ENCODE data around the gene DAB2IP.

DAB2IP gene

DNA sequence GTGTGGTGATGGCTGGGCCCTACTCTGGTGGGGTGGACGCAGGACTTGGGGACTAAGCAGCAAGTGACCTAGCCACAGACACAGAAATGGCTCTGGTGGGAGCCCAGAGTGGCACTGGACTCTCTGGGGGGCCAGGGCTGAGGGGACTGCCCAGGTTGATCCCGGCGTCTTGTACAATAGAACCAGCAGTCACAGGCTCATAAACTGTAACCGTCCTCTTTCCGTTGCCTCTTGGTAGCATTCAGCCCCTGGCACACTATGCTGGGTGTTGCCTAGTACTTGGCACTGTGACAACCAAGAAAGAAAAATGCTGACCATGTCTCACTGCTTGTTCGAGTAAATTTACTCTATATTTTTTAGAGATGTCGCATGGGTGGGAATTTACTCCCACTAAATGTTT, 80.5 kb downstream of the DAB2IP start:
- TF ChIP-seq, protein P1, sequence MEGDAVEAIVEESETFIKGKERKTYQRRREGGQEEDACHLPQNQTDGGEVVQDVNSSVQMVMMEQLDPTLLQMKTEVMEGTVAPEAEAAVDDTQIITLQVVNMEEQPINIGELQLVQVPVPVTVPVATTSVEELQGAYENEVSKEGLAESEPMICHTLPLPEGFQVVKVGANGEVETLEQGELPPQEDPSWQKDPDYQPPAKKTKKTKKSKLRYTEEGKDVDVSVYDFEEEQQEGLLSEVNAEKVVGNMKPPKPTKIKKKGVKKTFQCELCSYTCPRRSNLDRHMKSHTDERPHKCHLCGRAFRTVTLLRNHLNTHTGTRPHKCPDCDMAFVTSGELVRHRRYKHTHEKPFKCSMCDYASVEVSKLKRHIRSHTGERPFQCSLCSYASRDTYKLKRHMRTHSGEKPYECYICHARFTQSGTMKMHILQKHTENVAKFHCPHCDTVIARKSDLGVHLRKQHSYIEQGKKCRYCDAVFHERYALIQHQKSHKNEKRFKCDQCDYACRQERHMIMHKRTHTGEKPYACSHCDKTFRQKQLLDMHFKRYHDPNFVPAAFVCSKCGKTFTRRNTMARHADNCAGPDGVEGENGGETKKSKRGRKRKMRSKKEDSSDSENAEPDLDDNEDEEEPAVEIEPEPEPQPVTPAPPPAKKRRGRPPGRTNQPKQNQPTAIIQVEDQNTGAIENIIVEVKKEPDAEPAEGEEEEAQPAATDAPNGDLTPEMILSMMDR (IDR thresholded peaks at IDR 0.05; ENCODE audit: low read depth, low read length) = no peak

DNA sequence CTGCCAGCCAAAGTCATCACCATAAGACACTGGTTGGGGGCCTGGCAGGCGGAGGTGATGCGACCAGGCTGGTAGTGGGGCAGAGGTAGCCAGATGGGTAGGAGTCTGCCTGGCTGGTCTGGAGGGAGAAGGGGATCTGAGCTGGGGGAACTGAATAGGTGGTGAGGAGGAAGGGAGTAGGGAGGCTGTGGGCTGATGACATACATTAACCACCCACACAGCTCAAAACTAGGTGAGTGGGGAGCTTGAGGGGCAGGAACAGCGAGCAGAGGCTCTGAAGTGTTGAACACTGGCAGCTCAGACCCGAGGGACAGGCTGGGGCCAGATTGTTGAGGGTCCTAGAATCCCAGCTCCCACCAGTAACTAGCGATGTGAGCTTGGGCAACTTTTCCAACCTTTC, 81.0 kb downstream of the DAB2IP start:
- TF ChIP-seq, protein P1 (IDR thresholded peaks at IDR 0.05; ENCODE audit: low read depth, low read length) = no peak
- in situ Hi-C loops (cut with HindIII; ENCODE audit: low sequenced_read_pairs) = loop anchor here (25.0 kb wide), 1 partner anchor 255 kb away; no protein-coding TSS in a partner anchor
- no peak overlapping the region for H3K4me3 ChIP-seq (ENCODE audit: low read depth, low read length)
- no peak for DNase-seq (ENCODE audit: low read depth, low spot score)

More for the DNA sequence above, 80.5 kb downstream of the DAB2IP start:
- DNase-seq (ENCODE audit: low read depth, low spot score) = no peak
- in situ Hi-C loops (cut with HindIII; ENCODE audit: low sequenced_read_pairs) = loop anchor here (25.0 kb wide), 1 partner anchor 255 kb away; no protein-coding TSS in a partner anchor
- H3K4me3 ChIP-seq (ENCODE audit: low read depth, low read length) = no peak overlapping the region

DNA sequence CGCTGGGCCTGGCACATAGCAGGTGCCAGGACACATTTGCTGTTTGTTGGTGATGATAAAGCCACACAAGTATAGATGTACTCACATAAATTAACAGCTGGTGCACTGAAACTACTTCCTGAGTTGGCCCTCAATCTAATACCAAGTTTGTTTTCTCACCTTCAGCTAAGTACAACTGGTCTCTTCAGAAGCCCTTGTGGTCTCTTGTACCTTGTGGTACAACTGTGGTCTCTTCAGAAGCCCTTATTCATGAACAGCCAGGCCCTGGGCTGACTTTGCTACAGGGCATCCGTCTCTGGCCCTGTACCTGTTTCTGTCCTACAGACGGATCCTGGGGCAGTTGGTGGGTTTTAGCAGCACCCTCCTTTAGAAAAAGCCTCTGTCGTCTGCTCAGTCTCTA, 81.5 kb downstream of the DAB2IP start:
- in situ Hi-C loops (cut with HindIII; ENCODE audit: low sequenced_read_pairs) = loop anchor here (25.0 kb wide), 1 partner anchor 254 kb away; no protein-coding TSS in a partner anchor
- no peak overlapping the region for H3K4me3 ChIP-seq (ENCODE audit: low read depth, low read length)
- DNase-seq (ENCODE audit: low read depth, low spot score) = no peak
- TF ChIP-seq, protein P1 (IDR thresholded peaks at IDR 0.05; ENCODE audit: low read depth, low read length) = no peak

DNA sequence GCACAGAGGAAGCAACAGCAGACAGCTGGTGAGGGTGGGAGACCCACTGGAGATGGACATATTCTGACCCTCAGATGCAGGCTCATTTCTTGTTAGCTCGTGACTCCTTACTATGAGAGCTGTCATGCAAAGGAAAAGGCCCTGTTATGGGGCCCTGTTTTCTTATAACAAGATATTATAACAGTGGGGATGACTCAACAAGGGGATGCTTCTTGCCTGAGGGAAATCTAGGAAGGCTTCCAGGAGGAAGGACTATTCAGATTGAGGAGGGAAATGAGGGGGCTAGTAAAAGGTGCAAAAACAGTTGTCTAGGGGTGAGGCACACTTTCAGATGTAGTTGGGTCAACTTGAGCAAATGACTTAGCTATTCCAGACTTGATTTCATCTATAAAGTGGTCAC, 83.0 kb downstream of the DAB2IP start:
- DNase-seq (ENCODE audit: low read depth, low spot score) = peak; percentile 51
- TF ChIP-seq, protein P1 (IDR thresholded peaks at IDR 0.05; ENCODE audit: low read depth, low read length) = no peak
- no peak overlapping the region for H3K4me3 ChIP-seq (ENCODE audit: low read depth, low read length)
- in situ Hi-C loops (cut with HindIII; ENCODE audit: low sequenced_read_pairs) = loop anchor here (25.0 kb wide), 1 partner anchor 253 kb away; no protein-coding TSS in a partner anchor

DNA sequence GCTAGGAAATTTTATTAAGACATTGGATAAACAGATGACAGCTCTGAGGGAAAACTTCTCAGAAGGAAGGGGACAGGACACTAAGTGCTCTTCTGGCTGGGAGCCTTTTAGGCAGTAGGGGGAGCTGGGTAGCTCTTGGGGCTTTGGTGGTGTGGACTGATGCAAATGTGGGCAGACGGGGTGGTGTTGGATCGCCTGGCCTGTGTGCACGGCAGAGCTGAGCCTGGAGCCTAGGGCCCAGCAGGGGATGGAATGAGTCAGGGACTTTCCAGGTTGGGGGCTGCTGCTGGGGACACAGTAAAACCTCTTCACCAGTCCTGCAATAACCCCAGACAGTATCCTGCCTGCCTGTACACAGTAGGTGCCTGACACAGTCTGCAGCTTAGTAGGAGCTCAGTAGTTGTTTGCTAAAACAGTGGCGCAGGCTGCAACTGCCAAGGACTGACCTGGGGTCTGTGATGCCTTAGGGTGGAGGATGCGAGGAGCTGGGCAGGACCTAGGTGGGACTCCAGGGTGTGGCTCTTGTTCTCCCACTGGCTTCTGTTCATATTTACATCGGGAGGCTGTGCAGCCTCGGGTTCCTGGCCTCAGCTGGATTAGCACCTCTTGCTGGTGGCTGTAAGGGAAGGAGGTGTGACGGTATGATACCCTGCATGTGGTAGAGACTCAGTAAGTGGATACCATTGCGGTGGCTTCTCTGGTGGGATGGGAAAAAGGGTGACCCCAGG, 83.8 kb downstream of the DAB2IP start:
- TF ChIP-seq, protein P1 (IDR thresholded peaks at IDR 0.05; ENCODE audit: low read depth, low read length) = peak; percentile 90
- H3K4me3 ChIP-seq (ENCODE audit: low read depth, low read length) = no peak overlapping the region
- DNase-seq (ENCODE audit: low read depth, low spot score) = peak; percentile 92
- in situ Hi-C loops (cut with HindIII; ENCODE audit: low sequenced_read_pairs) = loop anchor here (25.0 kb wide), 1 partner anchor 252 kb away; no protein-coding TSS in a partner anchor

DNA sequence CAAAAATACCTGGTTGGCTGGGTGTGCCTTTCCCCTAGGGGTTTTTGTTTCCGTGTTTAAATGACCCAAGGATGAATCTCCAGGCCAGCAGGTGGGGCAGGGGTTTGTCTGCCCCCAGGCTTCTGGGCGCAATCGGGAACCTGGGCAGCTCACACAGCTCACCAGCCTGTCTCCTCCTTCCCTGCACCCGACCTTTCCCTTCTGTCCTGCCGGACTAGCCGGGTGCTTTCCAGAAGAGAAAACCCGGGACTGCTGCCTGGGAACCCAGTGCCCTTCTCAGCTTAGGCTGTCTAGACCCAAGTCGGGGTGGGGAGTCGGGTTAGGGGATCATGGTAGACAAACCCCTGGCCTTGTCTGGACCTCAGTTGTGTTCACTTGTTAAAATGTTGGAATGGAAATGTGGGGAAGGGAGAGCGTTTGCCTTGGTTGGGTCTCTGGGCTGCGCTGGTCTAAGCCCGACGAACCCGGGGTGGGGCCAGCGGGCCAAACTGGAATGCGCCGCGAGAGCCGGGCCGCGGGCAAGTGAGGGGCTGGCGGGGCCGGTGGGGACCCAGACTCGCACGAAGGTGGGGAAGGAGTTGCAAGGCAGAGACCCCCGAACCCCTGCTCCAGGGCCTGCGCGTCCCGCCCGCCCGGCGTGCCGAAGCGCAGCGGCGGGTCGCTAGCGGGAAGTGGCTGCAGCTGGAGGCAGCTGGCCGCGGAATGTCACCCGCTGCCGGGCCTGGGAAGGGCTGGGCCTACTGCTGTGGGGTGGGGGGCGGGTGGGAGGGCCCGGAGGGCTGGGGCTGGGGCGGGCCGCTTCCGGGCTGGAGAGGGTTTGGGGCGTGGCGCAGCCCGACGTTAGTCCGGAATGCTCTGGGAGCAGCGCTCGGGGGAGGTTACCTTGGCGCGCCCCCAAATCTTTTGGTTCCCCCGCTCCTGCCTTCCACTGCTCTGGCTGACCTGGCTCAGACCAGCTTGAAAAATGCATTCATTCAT, 84.6 kb downstream of the DAB2IP start:
- peak; percentile 10 for DNase-seq (ENCODE audit: low read depth, low spot score)
- in situ Hi-C loops (cut with HindIII; ENCODE audit: low sequenced_read_pairs) = loop anchor here (25.0 kb wide), 1 partner anchor 251 kb away; no protein-coding TSS in a partner anchor
- TF ChIP-seq, protein P1 (IDR thresholded peaks at IDR 0.05; ENCODE audit: low read depth, low read length) = no peak
- peak overlapping the region; percentile 6 for H3K4me3 ChIP-seq (ENCODE audit: low read depth, low read length)

Data from astrocyte of the spinal cord (primary cell).